Measurements from ENCODE around the gene CRELD2. TPM values are rescaled to one million over a fixed set of nuclear protein-coding genes. Genes with fewer than 3 reads are reported as not detected.

Gene CRELD2
- total and polyA plus RNA-seq, 2 of the 8 experiments (the other 6 are each of a cell fraction or from before 2014, with no cell fraction given), result 24.5 to 36.6 TPM

DNA sequence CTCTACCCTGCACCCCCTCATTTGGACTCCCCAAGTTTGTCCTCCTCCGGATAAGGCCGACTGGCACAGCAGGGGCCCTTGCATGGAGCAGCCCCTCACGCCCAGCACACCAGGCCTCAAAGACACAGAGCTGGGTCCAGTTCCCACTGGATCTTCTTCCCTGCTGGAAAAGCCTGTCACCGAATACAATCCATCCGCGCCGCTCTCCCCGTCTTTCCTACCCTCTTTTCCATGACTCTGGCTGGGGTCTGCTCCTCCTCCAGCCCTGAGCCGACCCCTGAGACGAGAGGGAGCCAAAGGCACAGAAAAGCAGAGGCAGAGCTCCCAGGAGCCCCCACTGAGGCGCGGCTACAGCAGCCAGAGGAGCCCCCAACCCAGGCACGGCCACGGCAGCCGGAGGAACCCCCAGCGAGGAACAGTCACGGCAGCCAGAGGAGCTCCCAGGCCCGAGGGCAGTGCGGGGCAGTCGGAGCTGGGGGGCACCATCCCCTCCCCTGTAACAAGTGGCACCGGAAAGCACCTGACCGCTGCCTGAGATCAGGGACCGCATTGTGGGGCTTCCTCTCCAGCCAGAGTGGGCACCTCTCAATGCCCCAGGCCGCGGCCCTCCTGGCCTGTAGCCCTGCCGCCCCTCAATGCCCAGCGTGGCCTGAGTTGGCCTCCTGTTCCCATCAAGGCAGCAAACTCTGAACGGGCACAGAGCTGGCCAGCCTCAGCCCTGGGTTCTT is 12.2 kb upstream of the CRELD2 start:
- Histone ChIP-seq H2BK5ac (ENCODE audit: low read depth, low read length) (no peak overlapping the region), H2BK12ac (ENCODE audit: low read depth, low read length) (no peak overlapping the region), H3K56ac (replicated peaks; ENCODE audit: insufficient read length, low read depth, low read length) (no peak overlapping the region), H3K36me3 (ENCODE audit: control insufficient read depth in 2 of 4, insufficient read depth in 4 of 4, low read length in 3 of 4) (peaks cover 0 to 33% (median 11%) of the 10 kb centered on the region in 4 experiments; a peak in 5 of 8 replicates), H4K5ac (ENCODE audit: insufficient read length, low read depth, low read length) (no peak overlapping the region), H3K14ac (ENCODE audit: insufficient read length) (no peak overlapping the region), H2BK20ac (ENCODE audit: low read length) (no peak overlapping the region), H3K9me3 (ENCODE audit: insufficient read depth in 2 of 2, low read depth in 1 of 2, low read length in 1 of 2) (peaks cover 6 to 10% of the 10 kb centered on the region in 2 experiments; a peak in 2 of 4 replicates), H2AFZ (ENCODE audit: low read length) (no peak overlapping the region), H3K18ac (ENCODE audit: extremely low read depth, low read length) (no peak overlapping the region), H3K79me1 (ENCODE audit: low read depth, low read length) (peaks cover 2% of the 10 kb centered on the region; the same call in 1 of the 2 replicates), H3K4me2 (ENCODE audit: insufficient read depth in 1 of 2, low read depth in 2 of 2, low read length in 2 of 2) (no peak overlapping the region), H3K79me2 (ENCODE audit: control insufficient read depth in 1 of 2, insufficient read depth in 2 of 2, low read length in 2 of 2) (no peaks in the 10 kb centered on the region), H4K91ac (replicated peaks; ENCODE audit: insufficient read length, low read length) (no peak overlapping the region), H3K4me3 (ENCODE audit: extremely low read depth in 1 of 4, insufficient read depth in 2 of 4, low read depth in 3 of 4, low read length in 4 of 4) (no peak overlapping the region), H3K9ac (replicated peaks in 1 of 4; ENCODE audit: extremely low read depth in 1 of 4, low read depth in 3 of 4, low read length in 3 of 4) (no peak overlapping the region), H2BK15ac (ENCODE audit: low read length) (no peak overlapping the region), H2BK120ac (replicated peaks; ENCODE audit: low read depth, low read length) (no peak overlapping the region), H2AK5ac (ENCODE audit: low read depth, low read length) (no peak overlapping the region), H3K27ac (ENCODE audit: low read depth, low read length) (no peak overlapping the region), H3K4me1 (replicated peaks in 1 of 4; ENCODE audit: control insufficient read depth in 3 of 4, insufficient read depth in 4 of 4, low read length in 3 of 4) (no peaks in the 10 kb centered on the region), H3K23ac (ENCODE audit: insufficient read length) (no peak overlapping the region), H3K4ac (replicated peaks; ENCODE audit: insufficient read length, low read depth, low read length) (no peak overlapping the region), H3K27me3 (replicated peaks in 1 of 4; ENCODE audit: control insufficient read depth in 3 of 4, extremely low read depth in 1 of 4, insufficient read depth in 3 of 4, low read length in 3 of 4) (no peaks in the 10 kb centered on the region), H3K23me2 (ENCODE audit: low read depth, low read length) (no peaks in the 10 kb centered on the region), H4K20me1 (replicated peaks in 1 of 2; ENCODE audit: control insufficient read depth in 1 of 2, insufficient read depth in 2 of 2, low read length in 2 of 2) (peaks cover 2 to 20% of the 10 kb centered on the region in 2 experiments), H4K8ac (ENCODE audit: extremely low read depth, insufficient read depth, low read length) (no peak overlapping the region)
- FAIRE-seq (no peak), DNase-seq (ENCODE audit: low read depth in 1 of 2, low spot score in 2 of 2) (no peak)
- TF ChIP-seq BCL11A (IDR thresholded peaks at IDR 0.05; ENCODE audit: low read depth in 2 of 2, low read length in 2 of 2), result no peak
- TF ChIP-seq SP4 (IDR thresholded peaks at IDR 0.05; ENCODE audit: low read length), result no peak
- TF ChIP-seq CHD2 (IDR thresholded peaks at IDR 0.05; ENCODE audit: low read length), result no peak
- TF ChIP-seq KDM5A (IDR thresholded peaks at IDR 0.05; ENCODE audit: low read length), result no peak
- no peak for TF ChIP-seq HDAC2 (IDR thresholded peaks at IDR 0.05; ENCODE audit: borderline replicate concordance in 1 of 2, low read depth in 2 of 2, low read length in 2 of 2)
- TF ChIP-seq RFX5 (IDR thresholded peaks at IDR 0.05; ENCODE audit: borderline replicate concordance, low read depth, low read length), result no peak
- TF ChIP-seq RBBP5 (IDR thresholded peaks at IDR 0.05; ENCODE audit: borderline replicate concordance, low read depth, low read length), result no peak
- ChIA-PET POLR2A (ENCODE audit: partially characterized antibody) (interaction anchor here (1.4 kb wide), 2 partner anchors 8 to 14 kb away, joined by 5 to 7 read pairs; no protein-coding TSS in a partner anchor), CTCF (ENCODE audit: partially characterized antibody) (interaction anchor here (1.1 to 1.4 kb wide), 2 partner anchors 11 to 113 kb away, joined by 4 read pairs; no protein-coding TSS in a partner anchor)
- 86% methylated on average over 26 of the region's 28 CpGs; no CpG with 5 or more reads in 1 of the 2 experiments for WGBS, 2 experiments (ENCODE audit: extremely low coverage in 1 of 2, insufficient coverage in 1 of 2, insufficient read length in 1 of 2, insufficient replicate concordance in 2 of 2, low coverage in 1 of 2, low lambda C conversion rate in 2 of 2, missing lambda C conversion rate in 1 of 2)
